GM20431 (cell line): ENCODE data around the gene PTPRN2.

Source experiments
- in situ Hi-C: fragments of 300-500 bp; cut with MseI, MboI; formaldehyde crosslinking; loops from one replicate; pipeline ENCODE4 v1.15.0; 2020; ENCODE audit warnings: low sequenced_read_pairs; ENCODE audit not compliant: unreplicated experiment

The PTPRN2 gene

DNA sequence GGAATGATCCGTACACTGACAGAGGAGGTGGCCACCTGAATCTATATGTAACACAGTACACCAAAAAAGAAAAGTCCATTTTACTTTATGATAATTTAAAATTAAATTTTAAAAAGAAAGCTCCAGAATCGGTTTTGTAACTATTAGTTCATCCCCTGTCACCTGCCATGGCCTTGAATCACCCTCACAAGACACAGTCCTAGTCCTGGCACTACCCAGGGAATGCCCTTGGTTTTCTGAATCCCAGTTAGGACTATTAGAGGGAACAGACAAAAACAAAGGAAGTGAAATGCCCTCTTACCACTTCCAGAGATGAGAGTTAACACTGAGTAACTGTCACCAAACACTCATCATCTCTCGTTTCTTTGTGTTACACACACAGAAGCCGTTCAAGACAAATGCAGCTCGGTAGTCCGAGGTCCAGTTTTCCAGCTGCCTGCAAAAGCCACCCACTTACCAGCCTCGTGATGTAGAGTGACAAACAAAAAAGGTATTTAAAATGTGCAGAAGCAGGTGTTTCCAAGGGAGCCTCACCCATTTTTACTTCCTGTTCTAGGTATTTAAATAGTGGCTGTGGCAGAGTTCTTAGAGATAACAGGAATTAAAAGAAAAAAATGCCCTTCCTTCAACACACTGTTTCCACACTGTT is 6.1 kb downstream of the PTPRN2 start:
- in situ Hi-C loops = no loop called here

DNA sequence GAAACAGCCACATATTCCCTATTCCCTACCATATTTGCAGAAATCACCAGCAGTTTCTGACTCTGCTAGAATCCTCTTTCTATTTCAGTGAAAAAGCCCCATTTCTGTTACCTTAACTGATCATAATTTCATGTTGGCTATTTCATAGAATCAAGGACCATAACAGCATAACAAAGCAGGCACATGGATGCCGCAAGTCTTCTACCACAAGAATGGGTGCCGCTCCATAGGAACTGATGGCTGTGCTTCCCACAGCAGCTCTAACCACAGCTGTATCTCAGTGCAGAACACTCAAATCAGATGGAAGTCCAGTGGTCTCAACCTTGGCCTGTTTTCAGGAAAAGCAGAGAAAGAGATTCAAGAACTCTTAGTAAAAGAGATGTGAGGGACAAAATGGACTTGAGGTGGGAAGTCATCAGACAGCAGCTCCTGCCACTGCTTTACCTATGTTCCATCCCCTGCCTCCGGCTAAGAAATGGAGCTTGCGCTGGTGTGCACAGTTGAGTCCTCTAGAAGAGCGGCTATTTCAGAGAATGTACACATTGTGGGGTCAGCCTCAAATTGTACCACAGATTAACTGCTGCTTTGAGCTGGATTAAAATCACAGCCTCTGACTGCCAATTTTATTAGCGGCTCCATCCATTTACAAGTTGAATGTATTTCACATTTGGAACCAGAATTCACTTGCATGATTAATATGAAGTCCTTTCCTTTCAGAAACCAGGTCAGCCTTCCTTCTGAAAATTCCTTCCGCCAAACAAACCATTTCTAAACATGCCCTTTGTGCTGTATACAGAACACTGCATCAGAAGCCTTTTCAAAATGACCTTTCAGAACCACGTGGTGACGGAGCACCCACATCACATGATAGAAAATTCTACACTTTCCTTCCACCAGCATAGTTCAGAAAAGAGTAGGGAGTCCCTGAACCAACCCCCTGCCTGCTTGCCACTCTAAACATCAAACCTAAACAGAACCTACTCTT is 7.7 kb downstream of the PTPRN2 start:
- in situ Hi-C loops = no loop called here

DNA sequence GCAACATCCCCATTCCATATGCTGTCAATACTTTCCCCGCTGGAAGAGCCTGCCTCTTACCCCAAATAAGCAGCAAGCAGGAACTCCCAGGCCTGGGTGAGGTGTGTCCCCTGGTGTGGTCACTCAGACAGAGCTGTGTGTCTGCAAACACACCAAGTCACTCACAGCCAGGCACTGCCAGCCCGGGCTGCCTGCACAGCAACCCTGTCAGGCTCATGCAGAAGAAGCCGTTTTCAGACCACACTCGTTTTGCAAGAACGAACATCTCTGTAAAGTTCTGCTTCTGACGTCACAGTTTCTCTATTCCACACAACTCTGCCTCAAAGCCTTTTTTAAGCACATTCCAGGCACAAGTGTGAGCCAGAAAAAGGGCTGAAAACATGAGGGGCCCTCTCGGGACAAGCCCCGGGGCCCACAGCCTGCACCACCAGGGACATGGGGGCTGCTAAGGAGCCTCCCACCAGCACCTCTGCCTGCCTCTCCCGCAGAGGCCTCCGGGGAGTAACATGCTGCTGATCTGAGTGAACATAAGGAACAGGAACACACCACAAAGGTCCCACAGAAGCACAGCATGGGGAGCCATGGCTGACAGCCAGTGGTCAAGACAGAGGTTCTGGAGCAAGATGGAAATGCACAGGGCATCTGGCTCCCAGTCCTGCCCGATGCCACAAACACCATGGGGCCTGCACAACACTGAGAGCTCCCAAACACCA is 11.4 kb downstream of the PTPRN2 start:
- in situ Hi-C loops = no loop called here

DNA sequence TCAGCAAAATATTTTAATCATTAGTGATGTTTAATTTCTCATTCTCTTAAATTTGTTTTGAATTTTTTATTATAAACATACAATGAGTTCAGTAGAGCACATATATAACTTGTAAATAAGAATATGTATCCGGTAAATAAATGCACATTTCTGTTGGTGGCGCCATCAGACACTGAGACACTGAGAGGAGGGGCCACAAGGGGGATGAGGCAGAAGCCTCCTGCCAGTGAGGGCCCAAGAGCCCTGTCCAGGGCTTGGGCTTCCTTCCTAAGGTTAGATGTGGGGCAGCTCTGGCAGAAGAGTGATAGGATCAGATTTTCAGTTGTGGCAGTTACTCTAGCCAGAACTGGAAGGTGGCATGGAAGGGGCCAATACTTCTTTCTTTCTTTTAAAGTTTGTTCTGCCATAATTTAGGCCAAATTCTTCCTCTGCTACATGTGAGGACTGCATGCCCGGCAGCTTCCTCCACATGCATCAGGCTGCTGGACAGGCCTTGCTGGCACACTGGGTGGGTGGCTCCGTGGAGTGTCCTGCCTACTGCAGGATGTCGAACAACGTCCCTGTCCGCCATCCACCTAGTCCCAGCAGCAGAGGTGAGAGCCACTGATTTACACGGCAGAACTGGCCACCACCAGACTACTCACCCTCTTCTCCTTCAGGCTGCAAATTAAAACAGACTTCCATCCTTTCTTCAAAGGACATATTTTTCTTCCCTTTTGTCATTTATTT is 13.2 kb downstream of the PTPRN2 start:
- in situ Hi-C loops = no loop called here

DNA sequence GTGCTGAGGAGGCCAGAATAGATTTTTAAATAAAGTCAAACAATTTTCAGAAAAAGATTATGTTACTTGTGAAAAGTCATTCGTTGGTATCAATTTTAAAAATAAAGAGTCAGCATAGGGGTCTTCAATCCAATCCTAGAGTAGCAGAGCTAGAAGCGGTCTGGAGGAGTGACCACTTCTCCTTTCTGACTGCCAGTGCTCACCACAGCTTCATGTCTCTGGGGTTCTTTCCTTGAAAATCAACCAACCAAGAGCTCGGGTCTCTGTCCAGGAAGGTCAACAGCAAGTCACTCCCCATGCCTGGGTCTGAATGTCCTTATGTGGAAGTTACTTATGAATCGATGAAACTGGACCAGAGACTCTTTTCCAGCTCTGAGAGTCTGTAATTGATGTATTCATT is 14.3 kb downstream of the PTPRN2 start:
- in situ Hi-C loops = no loop called here

DNA sequence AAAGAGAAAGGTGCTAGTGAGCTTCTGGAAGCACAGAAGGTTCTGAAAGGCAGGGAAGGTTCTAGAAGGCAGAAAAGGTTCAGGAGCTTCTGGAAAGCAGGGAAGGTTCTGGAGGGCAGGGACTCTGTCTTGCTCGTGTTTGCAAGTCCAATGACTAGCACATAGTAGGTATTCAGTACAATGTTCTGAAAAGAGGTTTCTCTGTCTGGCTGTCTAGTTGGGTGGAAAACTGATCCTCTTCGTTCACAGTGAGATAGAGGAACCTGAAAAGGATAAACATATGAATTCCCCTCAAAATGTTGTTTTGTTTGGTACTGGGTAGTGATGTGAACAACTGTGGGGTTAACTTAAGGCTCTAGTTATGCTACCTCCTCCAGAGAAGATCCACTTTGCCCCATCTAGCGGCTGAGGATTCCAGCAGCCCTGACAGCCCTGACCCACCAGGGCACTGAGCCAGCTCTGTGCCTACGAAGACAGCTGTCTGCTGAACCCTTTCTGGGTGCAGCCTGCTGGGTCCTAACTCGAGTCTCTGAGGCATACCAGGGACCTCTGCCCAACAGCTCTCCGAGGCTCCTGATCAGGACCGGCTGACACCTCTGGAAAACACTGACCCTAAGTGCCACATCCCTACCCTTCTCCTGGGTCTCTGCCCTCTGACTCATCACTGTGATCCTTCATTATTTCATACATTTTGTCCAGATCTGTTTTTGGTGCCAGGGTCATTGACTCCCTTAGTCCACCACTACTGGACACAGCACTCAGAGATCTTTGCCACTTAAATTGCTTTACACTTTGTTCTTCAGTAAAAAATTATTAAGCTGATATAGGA is 15.4 kb downstream of the PTPRN2 start:
- in situ Hi-C loops = no loop called here

DNA sequence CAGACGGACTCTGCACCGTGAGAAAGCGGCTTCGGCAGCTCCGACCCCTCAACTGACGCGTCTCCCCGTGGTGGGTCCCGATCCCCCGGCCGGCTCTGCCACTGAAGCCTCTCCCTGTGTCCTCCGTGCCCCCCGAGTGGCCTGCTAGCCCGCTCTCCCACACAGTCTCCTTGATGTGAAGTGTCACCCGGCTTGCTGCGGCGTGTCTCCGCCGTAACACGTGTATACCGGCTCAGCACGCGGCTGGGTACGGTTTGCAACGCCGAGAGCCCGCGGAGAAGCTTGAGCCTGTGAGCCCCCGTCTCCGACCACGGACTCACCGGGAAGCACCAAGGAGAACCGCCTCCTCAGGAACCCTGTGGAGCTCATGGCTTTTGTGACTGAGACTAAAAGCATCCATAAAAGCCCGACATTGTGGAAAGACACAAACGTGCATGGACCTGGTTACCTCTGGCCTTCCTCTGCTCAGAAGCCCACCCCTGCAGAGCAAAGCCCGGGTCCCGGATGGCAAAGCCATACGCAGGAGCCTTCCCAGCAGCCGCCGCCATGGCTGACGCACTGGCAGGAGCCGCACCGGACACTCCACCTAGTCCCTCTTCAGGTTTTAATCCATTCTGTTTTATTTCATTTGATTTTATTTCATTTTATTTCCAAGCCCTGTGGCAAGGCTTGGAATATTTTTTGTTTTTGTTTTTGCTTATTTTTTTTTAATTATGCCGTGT is 17.0 kb downstream of the PTPRN2 start:
- in situ Hi-C loops = no loop called here

DNA sequence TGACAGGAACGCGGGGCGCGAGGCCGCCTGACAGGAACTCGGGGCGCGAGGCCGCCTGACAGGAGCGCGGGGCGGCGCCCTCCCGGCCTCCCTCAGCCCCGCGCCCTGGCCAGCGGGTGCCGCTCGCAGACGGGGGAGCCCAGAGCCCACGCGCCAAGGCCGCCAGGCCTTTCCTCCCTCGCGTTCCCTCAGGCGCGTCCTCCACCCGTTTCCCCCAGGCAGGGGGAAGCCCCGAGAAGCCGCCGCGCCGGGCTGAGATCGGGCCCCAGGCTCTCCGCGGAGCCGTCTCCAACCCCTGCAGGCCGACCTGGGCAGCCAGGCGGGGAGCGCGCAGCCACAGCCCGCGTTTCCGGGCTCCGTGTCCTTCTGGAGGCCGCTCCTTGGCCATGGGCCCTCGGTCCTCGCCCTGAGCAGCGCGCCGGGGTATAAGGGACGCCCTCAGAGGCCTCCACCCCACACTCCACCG is 17.7 kb downstream of the PTPRN2 start:
- in situ Hi-C loops = no loop called here

DNA sequence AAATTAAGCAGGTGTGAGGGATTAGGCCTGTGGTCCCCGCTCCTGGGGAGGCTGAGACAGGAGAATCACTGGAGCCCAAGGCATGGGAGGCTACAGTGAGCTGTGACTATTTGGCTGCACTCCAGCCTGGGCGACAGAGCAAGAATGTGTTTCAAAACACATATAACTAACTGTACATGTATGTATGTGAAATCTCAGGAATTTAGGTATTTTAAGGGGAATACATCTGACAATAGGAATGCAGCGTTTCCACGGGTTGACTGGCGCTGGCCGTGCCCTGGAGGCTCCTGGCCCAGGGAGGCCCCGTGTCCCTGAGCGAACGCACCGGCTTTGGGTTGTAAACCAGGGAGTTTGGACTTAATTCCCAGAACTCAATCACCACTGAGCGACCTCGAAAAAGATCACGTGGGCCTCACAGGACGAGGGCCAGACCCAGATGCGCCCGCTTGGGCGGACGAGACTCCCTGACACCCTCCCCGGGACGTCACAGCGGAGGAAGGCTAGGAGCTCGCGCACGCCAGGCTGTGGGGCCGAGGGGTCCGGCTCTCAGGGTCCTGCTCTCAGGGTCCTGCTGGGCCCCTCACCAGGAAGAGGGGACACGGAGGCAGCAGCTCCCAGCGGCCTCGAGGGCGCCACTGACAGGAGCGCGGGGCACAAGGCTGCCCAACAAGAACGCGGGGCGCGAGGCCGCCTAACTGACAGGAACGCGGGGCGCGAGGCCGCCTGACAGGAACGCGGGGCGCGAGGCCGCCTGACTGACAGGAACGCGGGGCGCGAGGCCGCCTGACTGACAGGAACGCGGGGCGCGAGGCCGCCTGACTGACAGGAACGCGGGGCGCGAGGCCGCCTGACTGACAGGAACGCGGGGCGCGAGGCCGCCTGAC is 18.4 kb downstream of the PTPRN2 start:
- in situ Hi-C loops = no loop called here

DNA sequence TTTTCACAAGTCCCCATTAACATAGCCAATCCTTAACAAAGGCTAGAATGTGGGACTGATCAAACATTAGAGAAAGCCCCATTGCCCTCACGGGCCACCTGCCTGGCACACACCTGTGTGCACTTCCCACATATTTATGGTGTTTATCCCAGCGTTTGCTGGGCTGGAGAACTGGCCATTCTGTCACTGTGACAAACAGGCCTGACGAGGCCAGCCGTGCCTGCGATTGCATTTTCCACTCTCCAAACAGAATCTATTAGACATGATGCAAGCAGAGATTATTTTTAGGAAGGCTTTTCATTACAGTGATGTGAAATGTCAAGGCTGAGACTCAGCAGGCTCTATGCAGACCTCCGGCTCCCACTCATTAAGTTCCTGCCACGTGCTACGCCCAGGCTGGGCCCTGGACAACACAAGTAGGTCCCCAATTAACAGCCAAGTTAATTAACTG is 20.4 kb downstream of the PTPRN2 start:
- in situ Hi-C loops = no loop called here

DNA sequence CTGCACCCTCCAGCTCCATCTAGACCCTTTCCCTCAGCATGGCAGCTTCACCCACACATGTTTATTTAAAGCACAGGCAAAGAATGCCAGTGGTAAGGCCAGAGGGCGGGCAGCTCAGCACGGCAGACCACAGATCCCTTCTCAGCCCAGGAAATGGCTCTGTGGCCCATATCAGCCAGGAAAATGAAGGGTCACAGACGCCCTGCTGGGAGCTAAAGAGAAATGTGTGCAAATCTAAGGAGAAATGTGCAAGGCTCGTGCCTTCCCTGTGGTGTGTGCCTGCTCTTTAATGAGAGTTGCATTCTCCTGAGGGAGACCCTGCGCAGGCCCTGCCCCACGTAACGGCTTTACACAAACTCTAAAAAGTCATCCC is 23.0 kb downstream of the PTPRN2 start:
- in situ Hi-C loops = no loop called here

DNA sequence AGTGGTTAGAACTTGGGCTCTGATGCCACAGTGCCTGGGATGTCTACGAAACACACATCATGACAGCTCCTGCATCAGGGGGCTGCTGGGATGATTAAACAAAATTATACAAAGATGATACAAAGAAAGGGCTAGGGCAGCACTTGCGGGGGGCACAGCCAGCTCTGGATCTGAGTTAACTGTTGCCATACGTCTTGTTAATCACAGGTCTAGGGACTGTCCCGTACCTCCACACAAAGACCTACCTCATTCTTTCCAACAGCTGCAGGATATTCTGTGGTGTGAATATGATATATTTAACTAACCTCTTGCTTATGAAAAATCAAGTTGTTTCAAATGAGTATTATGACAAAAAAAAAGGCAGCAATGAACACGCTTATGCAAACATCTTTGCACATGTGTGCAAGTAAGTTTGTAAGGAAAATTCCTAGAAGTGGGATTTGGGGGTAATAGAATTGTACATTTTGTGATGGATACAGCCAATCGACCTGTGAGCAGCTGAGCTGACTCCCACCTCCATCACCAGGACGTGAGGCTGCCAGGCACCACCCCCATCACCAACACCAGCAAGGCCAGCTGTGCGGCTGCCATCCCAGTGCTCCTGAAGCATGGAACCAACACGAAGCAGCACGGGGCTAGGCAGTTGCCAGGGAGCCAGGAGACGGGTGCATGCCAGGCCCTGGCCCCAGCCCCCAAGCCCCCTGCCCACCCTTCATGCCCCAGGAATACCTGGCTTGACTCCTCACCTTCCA is 23.5 kb downstream of the PTPRN2 start:
- in situ Hi-C loops = no loop called here

DNA sequence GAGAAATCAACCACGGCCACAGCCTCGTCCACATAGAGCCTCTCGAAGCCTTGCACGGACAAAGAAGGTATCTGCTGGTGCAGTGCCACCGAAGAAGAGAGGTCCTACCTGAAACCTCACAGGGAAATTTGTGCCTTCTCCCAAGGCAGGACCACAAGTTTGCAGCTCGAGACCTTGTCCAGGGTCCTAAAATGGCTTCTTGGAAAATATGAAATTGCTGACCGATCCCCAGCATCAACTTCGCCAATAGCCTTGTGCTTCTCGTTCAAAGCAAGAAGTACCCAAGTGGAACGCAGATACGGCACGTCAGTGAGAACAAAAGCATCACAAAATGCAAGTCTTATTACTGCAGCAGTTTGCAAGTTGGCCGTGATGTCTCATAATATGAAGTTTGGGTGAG is 24.6 kb downstream of the PTPRN2 start:
- in situ Hi-C loops = no loop called here

DNA sequence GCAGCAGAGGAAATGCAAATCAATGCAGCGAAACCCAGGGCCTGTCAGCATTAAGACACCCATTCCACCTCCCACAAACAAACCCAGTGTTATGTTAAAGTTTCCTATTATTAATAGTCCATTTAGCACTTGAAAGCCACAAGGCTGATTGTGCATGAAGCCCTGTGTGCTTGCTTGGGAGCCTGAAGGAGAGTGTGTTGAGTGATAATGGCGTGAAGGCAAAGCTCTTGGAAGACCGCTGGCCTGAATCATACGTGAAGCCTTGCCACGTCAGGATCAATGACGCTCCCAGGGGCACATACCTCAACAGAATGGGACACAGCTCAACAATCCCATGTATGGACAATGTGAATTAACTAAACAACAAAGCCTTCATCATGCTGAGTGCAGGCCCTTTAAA is 25.1 kb downstream of the PTPRN2 start:
- in situ Hi-C loops = no loop called here

DNA sequence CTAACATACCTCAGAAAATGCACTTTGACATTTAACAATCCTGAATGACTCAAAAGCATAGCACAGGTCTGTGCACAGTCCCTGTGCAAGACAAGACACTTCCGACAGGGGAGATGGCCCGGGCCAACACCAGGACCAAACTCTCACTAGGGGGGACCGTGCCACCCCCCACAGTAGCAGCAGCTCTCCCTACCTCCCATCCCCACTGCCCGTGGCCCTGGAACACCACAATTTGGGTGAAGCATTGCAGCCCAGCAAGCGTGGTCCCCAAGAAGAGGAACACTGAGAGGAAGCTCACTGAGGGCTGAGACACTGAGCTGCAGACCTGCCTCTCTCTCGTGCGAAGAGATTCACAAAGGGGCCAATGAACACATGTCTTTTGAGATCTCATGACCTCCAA is 26.0 kb downstream of the PTPRN2 start:
- in situ Hi-C loops = no loop called here

DNA sequence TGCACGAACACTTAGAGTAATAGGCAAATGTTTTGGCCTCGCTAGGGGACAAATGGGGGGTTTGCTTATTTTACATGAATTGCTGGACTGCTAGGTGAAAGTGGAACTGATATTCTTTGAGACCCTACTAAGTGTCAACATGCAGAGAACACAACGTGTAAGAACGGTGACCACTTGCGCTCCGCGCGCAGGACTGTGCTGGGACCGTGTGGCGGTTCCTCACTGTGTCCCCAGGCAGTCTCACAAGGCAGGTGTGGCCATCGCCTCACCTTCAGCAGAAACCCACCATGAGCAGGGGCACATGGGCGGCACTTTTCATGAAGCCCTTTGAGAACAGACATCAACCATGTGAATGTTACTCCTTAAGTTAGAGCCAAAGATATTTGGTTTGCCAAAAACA is 27.2 kb downstream of the PTPRN2 start:
- in situ Hi-C loops = no loop called here

DNA sequence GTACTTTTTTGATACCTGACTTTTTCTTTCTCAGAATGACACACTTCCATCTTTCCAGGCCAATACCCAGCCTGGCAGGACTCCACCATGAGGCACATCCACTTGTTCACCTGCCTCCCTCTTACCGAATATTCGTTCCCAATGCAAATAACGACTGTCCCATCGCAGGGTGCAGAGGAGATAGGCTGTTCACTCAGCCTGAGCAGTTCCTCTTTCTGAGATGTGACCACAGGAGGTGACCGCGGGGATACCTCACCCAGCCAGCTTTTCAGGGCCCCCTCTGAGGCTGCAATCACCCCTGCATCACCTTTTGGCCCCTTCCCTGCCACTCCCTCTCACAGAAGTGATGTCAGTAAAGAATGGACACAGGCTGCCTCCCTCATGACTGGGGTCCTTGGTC is 28.3 kb downstream of the PTPRN2 start:
- in situ Hi-C loops = no loop called here
